ENCODE measurements around the gene PLPP3.
A peak's percentile ranks its signal among the peaks of the same experiment; 100 is the strongest.

Gene PLPP3

GRCh38 chr1:56517404-56518130 lies 61.8 kb downstream of the PLPP3 start:
- no peak for DNase-seq

DNA sequence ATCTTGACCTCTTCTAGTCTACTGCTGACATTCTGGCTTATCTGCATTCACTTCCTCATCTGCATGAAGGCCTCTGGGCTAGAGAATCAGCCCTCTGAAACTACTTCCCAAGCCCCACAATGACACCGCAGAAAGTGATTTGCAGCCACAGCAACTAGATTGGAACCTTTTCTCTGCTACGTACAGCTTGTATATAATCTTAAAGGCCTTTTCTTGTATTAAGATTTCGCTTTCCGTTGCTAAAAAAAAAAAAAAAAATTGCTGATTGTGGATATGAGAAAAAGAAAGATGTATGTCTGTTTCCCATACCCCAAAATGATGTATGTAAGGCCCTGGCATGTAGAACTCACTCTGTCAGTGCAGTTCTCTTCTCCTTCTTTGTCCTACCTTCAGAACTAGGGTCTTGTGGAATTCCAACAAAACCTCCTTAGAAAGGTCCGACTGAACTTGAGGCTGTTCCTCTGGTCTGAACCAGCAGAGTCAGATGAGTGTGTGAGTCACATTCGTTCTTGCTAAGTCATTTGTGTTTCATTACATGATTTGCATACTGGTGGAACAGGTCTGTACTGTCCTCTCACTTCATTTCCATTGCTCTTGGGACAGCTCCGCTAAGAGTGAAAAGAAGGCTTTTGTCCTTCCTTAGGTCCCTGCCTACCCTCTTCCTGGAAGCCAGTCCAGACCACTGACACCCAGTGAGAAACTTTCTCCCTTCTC lies 62.7 kb downstream of the PLPP3 start:
- no peak for DNase-seq

DNA sequence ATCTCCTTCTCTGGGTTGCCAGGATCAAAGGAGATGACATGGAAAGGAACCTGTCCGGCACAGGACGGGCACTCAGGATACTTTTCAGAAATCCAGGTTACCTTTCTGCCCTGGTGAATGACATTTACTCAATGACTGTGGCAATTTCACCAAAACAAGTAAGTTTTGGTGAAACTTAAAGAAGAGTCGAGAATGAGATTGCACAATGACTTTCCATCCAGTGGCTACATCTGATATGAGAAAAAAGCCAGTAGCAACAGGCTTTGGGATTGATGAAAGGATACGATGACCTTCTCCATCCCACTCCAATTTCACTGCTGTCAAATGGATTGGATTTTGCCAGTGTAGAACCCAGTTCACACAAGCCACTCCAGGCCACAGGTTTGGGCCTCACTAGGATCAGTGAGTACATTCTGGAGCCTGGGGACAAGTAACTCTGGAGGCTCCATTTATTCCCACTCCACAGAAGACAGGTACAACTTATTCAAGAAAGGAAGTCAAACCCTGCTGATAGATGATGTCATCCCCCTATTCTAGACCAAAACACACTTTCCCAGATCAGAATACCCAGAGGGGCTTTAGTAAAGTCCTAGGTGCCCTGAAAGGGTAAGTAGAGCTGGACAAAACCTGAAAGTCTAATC lies 63.3 kb downstream of the PLPP3 start:
- no peak for DNase-seq

DNA sequence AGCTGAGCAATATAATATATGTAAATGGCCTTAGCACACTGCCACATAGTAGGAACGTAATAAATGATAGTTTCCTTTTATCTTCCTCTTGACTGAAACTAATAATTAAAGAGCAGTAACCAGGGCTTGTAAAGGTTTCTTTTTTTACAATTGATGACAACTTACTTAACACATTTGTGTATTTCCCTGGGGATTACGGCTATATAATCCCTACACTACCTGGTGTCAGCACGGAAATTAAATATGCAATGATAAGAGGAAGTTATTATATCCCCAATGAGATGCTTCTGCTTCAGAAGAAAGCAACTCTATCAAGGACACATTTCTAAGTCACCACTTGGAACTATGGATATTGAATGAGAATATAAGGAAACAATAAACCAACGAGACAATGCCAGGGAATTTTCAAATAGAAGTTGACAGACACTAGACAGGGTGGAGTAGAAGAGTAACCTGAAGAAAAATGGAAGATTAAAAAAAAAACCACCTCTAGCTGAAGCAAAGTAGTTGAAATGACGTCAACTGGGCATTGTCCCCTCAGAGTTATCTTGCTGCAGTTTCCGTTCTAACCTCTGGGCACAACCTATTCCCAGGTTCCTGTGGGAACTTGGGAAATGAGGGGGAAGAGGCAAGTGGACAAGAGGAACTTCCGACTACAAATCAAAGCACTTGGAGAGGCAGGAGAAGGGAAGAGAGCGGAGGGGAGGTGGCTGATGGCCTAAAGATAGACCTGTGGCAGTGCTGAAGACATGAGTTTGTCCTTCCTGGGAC lies 66.5 kb downstream of the PLPP3 start:
- DNase-seq: no peak

GRCh38 chr1:56511766-56512165 lies 67.6 kb downstream of the PLPP3 start:
- no peak for DNase-seq

- DNase-seq: no peak
Measured at GRCh38 chr1:56511364-56511763, 68.0 kb downstream of the PLPP3 start.

DNA sequence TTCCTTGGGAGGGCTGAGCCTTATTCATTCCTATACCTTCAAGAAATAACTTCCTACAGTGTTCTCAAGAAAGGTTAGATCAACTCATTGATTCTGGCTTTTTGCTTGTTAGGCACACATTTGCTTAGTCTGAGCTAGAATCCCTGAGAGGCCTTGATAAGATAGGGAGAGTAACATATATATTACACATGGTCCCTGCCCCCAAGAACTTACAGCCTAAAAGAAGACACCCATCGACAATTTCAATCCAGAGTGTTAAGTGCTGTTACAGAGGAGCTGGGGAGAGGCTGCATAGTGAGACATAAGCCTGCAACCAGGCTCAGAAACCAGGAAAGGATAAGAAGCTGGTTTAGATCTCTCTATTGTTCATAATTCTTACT lies 68.7 kb downstream of the PLPP3 start:
- no peak for DNase-seq

GRCh38 chr1:56509713-56510641 lies 69.4 kb downstream of the PLPP3 start:
- no peak for DNase-seq

- no peak for DNase-seq
Measured at GRCh38 chr1:56508523-56508983, 70.8 kb downstream of the PLPP3 start.

- DNase-seq: no peak
Measured at GRCh38 chr1:56507925-56508522, 71.3 kb downstream of the PLPP3 start.

- DNase-seq: peak; percentile 49
Measured at GRCh38 chr1:56506951-56507491, 72.3 kb downstream of the PLPP3 start.

DNA sequence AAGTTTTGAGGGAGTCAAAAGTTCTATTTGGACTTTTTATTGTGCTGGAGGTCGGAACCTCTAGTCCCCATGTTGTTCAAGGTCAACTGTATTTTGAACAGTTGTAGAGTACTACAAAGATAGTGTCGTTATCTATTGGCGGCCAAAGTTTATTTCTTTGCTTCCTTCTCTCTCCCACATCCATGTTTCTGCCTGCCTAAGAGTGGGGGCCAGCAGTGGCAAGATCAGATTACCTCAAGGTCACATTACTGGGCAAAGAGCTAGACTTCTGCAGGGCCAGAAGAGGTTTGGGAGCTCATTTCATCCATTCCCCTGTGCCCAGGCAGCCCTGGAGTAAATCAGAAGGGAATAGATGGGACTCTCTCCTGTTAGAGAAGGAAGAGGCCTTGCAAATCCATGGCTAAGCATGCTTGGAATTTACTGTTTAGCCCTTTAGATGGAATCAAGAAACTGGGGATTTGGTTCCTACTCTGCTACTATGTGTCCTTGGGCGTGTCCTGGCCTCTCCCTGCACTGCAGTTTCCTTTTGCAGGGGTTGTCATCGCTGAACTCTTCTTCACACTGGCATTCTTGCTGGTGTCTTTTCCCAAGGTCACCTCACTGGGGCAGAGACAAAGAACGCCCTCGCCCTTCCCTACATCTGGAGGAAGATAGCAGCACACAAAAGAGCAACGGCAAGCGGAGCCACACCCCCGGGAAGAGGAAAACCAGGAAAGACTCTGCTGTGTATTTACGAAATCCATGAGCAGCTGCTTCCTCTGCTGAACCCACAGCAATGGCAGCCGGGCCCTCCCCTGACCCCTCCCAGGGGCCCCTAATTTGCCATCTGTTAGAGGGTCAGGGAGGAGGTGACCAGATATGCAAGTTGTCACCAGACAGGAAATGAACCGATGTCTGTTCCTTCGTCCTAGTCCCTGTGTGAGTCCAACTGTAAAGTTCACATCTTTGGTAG lies 73.3 kb downstream of the PLPP3 start:
- peak; percentile 49 for DNase-seq

- DNase-seq: no peak
Measured at GRCh38 chr1:56502700-56503245, 76.6 kb downstream of the PLPP3 start.

- no peak for DNase-seq
Measured at GRCh38 chr1:56501888-56502287, 77.5 kb downstream of the PLPP3 start.

- no peak for DNase-seq
Measured at GRCh38 chr1:56501426-56501825, 77.9 kb downstream of the PLPP3 start.

- peak; percentile 34 for DNase-seq
Measured at GRCh38 chr1:56496821-56497772, 82.3 kb downstream of the PLPP3 start.

GRCh38 chr1:56496158-56496557 lies 83.2 kb downstream of the PLPP3 start:
- DNase-seq: no peak

GRCh38 chr1:56495538-56495937 lies 83.8 kb downstream of the PLPP3 start:
- no peak for DNase-seq

- DNase-seq: no peak
Measured at GRCh38 chr1:56494306-56494705, 85.1 kb downstream of the PLPP3 start.

All from NCI-H2171 treated with DMSO at 0.1 percent for 48 hours (cell line).